ENCODE results near the gene CRKL.

The CRKL gene

DNA sequence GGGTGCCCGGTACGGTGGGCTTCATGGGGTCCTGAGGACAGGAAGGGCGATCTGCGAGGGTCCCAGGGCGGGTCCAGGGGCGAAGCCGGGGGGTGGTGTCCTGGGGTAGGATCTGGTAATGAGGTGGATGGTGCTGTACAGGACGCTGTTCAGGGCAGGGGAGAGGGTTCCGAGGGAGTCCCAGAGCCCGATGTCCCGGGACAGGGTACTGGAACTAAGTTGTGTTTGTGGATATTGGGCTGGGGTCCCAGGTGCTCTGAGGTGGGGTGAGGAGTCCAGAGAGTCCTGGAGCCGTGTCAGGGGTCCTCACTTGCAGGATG, 65.3 kb downstream of the CRKL start:
- no peak overlapping the region for H3K27ac ChIP-seq (ENCODE audit: insufficient read depth, low read depth, low read length, poor library complexity, severe bottlenecking)

DNA sequence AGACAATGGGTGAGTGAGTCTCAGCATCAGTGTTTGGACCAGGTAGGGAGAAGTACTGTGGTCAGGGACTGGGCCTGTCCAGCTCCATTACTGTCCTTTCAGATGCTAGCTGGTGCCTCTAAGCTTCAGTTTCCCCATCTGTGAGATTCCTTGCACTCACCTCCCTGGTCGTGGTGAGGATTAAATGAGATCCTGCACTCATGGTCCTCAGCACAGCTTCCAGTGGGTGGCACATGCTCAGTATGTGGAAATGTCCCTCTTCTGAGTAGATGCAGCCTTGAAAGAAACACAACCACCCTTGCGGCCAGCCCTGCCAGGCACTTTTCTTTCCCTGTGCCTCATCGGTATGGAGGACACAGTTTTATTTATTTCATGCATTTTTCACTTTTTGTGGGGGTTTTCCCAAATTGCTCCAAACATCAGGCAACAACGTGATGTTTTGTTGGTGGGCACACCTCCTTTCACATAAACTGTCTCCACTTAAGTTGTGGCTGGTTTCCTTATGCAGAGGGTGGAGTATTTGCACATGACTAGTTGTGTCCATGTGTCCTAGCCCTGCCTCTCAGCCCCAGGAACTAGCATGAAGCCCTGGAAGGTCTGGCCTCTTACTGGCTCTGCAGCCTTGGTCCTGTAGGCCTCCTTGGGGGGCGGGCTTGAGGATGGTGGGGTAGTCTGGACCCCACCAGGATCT, 66.0 kb downstream of the CRKL start:
- Histone ChIP-seq H3K4me3 (ENCODE audit: insufficient read depth, low read depth, low read length) (peak overlapping the region; percentile 82), H3K27ac (ENCODE audit: insufficient read depth, low read depth, low read length, poor library complexity, severe bottlenecking) (no peak overlapping the region), H3K36me3 (ENCODE audit: control insufficient read depth, insufficient read depth, low read length) (peaks cover 21% of the 10 kb centered on the region), H3K4me1 (ENCODE audit: control insufficient read depth, insufficient read depth, low read length) (peaks cover 22% of the 10 kb centered on the region), H3K27me3 (ENCODE audit: control insufficient read depth, insufficient read depth, low read length, poor library complexity, severe bottlenecking) (no peaks in the 10 kb centered on the region), H3K9me3 (ENCODE audit: control insufficient read depth, low read length) (no peaks in the 10 kb centered on the region)
- WGBS, 2 experiments: 92 to 96% methylated on average over 5 of the region's 5 CpGs

More for the DNA sequence above, 65.3 kb downstream of the CRKL start:
- Histone ChIP-seq H3K27me3 (ENCODE audit: control insufficient read depth, insufficient read depth, low read length, poor library complexity, severe bottlenecking) (no peaks in the 10 kb centered on the region), H3K9me3 (ENCODE audit: control insufficient read depth, low read length) (no peaks in the 10 kb centered on the region), H3K4me1 (ENCODE audit: control insufficient read depth, insufficient read depth, low read length) (peaks cover 22% of the 10 kb centered on the region), H3K4me3 (ENCODE audit: insufficient read depth, low read depth, low read length) (peak overlapping the region; percentile 82), H3K36me3 (ENCODE audit: control insufficient read depth, insufficient read depth, low read length) (peaks cover 21% of the 10 kb centered on the region)
- WGBS, 2 experiments: 5 to 7% methylated on average over 12 of the region's 12 CpGs

DNA sequence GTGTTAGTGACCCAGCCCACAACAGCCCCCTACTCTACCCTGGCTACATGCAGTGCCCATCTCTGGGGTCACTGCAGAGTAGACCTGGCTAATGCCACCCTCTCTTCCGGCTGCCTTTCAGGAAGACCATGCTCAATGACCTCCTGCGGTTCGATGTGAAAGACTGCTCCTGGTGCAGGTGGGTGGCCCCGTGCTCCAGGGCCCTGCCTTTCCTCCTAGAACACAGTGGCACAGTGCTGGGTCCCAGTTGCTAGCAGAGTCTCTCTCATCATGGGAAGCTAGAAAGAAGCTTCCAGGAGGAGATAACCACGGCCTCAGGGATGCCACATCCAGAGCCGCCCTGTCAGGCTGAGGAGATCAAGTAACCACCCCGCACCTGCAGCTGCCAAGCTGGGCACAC, 68.5 kb downstream of the CRKL start:
- H3K27ac ChIP-seq (ENCODE audit: insufficient read depth, low read depth, low read length, poor library complexity, severe bottlenecking): no peak overlapping the region

DNA sequence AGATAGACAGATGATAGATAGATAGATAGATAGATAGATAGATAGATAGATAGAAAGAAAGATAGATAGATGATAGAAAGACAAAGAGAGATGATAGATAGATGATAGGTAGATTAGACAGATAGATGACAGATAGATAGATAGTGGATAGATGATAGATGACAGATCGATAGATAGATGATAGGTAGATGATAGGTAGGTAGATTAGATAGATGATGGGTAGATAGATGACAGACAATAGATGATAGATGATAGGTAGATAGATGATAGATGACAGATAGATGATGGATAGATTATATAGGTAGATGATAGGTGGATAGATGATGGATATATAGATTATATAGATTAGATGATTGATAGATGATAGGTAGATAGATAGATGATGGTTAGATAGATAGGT, 69.2 kb downstream of the CRKL start:
- peaks cover 16% of the 10 kb centered on the region for H3K36me3 ChIP-seq (ENCODE audit: control insufficient read depth, insufficient read depth, low read length)
- H3K4me1 ChIP-seq (ENCODE audit: control insufficient read depth, insufficient read depth, low read length): peaks cover 11% of the 10 kb centered on the region
- H3K4me3 ChIP-seq (ENCODE audit: insufficient read depth, low read depth, low read length): no peak overlapping the region
- 90 to 95% methylated on average over 1 of the region's 1 CpG for WGBS, 2 experiments
- H3K27ac ChIP-seq (ENCODE audit: insufficient read depth, low read depth, low read length, poor library complexity, severe bottlenecking): no peak overlapping the region
- H3K9me3 ChIP-seq (ENCODE audit: control insufficient read depth, low read length): no peaks in the 10 kb centered on the region
- no peaks in the 10 kb centered on the region for H3K27me3 ChIP-seq (ENCODE audit: control insufficient read depth, insufficient read depth, low read length, poor library complexity, severe bottlenecking)

More for the DNA sequence above, 68.5 kb downstream of the CRKL start:
- Histone ChIP-seq H3K4me1 (ENCODE audit: control insufficient read depth, insufficient read depth, low read length) (peaks cover 15% of the 10 kb centered on the region), H3K9me3 (ENCODE audit: control insufficient read depth, low read length) (no peaks in the 10 kb centered on the region), H3K27me3 (ENCODE audit: control insufficient read depth, insufficient read depth, low read length, poor library complexity, severe bottlenecking) (no peaks in the 10 kb centered on the region), H3K4me3 (ENCODE audit: insufficient read depth, low read depth, low read length) (no peak overlapping the region), H3K36me3 (ENCODE audit: control insufficient read depth, insufficient read depth, low read length) (peaks cover 16% of the 10 kb centered on the region)
- 94 to 95% methylated on average over 7 of the region's 7 CpGs for WGBS, 2 experiments

DNA sequence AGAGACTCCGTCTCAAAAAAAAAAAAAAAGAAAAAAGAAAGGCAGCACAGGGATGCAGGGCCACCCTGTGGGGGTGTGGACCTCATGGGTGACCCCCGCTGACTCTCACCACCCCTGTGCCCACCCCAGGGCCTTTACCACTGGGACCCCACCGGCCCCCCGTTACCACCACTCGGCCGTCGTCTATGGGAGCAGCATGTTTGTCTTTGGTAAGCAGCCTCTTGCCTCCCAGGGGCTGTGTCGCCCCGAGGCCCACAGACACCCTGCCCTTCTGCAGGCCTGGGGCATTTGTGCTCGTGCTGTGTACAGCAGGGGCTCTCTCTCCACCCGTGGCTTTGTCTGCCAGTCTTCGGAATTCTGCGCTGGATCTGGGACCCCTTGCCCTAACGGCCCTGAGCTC, 70.2 kb downstream of the CRKL start:
- H3K36me3 ChIP-seq (ENCODE audit: control insufficient read depth, insufficient read depth, low read length): peaks cover 16% of the 10 kb centered on the region
- no peak overlapping the region for H3K27ac ChIP-seq (ENCODE audit: insufficient read depth, low read depth, low read length, poor library complexity, severe bottlenecking)
- 94 to 95% methylated on average over 14 of the region's 14 CpGs for WGBS, 2 experiments
- H3K4me3 ChIP-seq (ENCODE audit: insufficient read depth, low read depth, low read length): no peak overlapping the region
- peaks cover 8% of the 10 kb centered on the region for H3K4me1 ChIP-seq (ENCODE audit: control insufficient read depth, insufficient read depth, low read length)
- H3K27me3 ChIP-seq (ENCODE audit: control insufficient read depth, insufficient read depth, low read length, poor library complexity, severe bottlenecking): no peaks in the 10 kb centered on the region
- H3K9me3 ChIP-seq (ENCODE audit: control insufficient read depth, low read length): no peaks in the 10 kb centered on the region

DNA sequence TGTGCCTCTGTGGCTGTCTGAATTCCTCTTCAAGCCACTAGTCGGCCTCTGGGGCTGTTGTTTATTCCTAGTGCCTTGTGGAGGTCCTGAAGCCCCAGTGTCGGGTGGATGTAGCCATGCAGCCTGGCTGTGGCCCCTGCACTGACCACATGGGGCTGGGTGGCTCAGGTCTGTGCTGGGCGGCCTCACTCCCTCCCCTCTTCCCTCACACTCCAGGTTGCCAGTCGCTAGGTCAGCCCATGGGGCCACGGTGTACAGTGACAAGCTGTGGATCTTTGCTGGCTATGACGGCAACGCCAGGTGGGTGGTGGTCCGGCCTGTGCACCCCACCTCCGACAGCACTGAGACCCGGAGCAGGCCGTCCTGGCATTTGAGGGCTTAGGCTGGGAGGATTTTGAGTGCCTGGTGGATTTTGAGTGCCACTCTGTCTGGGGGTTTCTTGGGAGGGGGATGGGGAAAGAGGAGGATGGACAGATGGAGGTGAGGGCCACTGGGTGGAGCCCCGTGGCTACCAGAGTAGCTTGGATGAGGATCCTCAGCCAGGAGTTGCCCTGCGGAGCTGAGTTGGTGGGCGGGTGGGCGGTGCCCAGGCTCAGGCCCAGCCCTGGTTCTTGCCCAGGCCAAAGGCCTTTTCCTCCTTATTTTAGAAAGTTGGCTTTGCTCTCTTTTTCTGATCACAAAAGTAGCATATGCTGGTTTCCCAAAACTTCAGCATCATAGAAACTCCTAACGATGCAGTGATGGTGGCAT, 71.5 kb downstream of the CRKL start:
- WGBS, 2 experiments: 92 to 93% methylated on average over 16 of the region's 16 CpGs
- no peak overlapping the region for H3K4me3 ChIP-seq (ENCODE audit: insufficient read depth, low read depth, low read length)
- H3K36me3 ChIP-seq (ENCODE audit: control insufficient read depth, insufficient read depth, low read length): peaks cover 16% of the 10 kb centered on the region

GRCh38 chr22:20989323-20990138, 72.3 kb downstream of the CRKL start:
- H3K27ac ChIP-seq (ENCODE audit: insufficient read depth, low read depth, low read length, poor library complexity, severe bottlenecking): no peak overlapping the region
- peaks cover 16% of the 10 kb centered on the region for H3K36me3 ChIP-seq (ENCODE audit: control insufficient read depth, insufficient read depth, low read length)

More for the DNA sequence above, 71.5 kb downstream of the CRKL start:
- Histone ChIP-seq H3K27me3 (ENCODE audit: control insufficient read depth, insufficient read depth, low read length, poor library complexity, severe bottlenecking) (no peaks in the 10 kb centered on the region), H3K4me1 (ENCODE audit: control insufficient read depth, insufficient read depth, low read length) (no peaks in the 10 kb centered on the region), H3K9me3 (ENCODE audit: control insufficient read depth, low read length) (no peaks in the 10 kb centered on the region), H3K27ac (ENCODE audit: insufficient read depth, low read depth, low read length, poor library complexity, severe bottlenecking) (no peak overlapping the region)

DNA sequence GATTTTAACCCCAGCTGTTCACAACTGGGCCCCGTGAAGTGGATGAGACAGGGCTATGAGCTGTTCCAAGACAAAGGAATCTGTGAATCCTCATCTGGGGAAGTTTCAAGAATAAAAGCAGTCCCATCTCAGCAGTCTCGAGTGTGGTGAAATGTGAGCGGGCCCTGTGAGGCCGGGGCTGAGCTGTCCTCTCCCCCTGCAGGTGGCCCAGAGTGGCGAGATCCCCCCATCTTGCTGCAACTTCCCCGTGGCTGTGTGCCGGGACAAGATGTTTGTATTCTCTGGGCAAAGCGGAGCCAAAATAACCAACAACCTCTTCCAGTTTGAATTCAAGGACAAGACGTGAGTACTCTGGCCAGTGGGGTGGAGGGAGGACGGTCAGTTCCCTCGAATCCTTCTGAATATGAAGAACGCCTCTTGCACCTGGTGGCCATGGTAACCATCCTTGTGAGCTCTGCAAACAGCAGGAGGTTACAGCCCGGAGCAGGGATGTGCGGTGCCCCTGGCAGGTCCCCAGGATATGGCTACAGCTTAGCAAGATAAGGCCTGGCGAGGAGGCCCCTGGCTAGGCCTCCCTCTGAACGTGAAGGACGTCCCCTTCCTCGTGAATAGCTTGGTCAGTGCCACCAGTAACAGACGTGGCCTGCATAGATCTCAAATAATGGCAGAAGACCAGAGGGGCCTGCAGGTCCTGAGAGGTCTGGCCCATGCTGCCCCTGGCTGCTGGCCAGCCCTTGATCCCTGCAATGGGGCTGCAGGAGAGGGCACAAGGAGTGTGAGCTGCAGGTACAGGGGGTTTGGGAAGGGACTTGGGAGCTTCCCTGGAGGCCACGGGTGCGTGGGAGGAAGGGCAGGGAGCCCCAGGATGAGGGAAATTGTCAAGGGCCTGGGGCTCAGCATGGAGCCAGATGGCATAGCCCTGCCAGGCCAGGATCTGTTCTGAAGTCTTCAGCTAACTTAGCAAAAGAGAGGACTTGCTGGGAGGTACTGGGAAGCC, 73.3 kb downstream of the CRKL start:
- 90 to 91% methylated on average over 21 of the region's 21 CpGs for WGBS, 2 experiments
- Histone ChIP-seq H3K4me3 (ENCODE audit: insufficient read depth, low read depth, low read length) (no peak overlapping the region), H3K36me3 (ENCODE audit: control insufficient read depth, insufficient read depth, low read length) (peaks cover 14% of the 10 kb centered on the region), H3K27me3 (ENCODE audit: control insufficient read depth, insufficient read depth, low read length, poor library complexity, severe bottlenecking) (no peaks in the 10 kb centered on the region), H3K9me3 (ENCODE audit: control insufficient read depth, low read length) (no peaks in the 10 kb centered on the region), H3K27ac (ENCODE audit: insufficient read depth, low read depth, low read length, poor library complexity, severe bottlenecking) (no peak overlapping the region), H3K4me1 (ENCODE audit: control insufficient read depth, insufficient read depth, low read length) (no peaks in the 10 kb centered on the region)

More at GRCh38 chr22:20989323-20990138, 72.3 kb downstream of the CRKL start:
- H3K27me3 ChIP-seq (ENCODE audit: control insufficient read depth, insufficient read depth, low read length, poor library complexity, severe bottlenecking): no peaks in the 10 kb centered on the region
- no peaks in the 10 kb centered on the region for H3K4me1 ChIP-seq (ENCODE audit: control insufficient read depth, insufficient read depth, low read length)
- WGBS, 2 experiments: 79 to 80% methylated on average over 17 of the region's 17 CpGs
- H3K4me3 ChIP-seq (ENCODE audit: insufficient read depth, low read depth, low read length): no peak overlapping the region
- no peaks in the 10 kb centered on the region for H3K9me3 ChIP-seq (ENCODE audit: control insufficient read depth, low read length)

DNA sequence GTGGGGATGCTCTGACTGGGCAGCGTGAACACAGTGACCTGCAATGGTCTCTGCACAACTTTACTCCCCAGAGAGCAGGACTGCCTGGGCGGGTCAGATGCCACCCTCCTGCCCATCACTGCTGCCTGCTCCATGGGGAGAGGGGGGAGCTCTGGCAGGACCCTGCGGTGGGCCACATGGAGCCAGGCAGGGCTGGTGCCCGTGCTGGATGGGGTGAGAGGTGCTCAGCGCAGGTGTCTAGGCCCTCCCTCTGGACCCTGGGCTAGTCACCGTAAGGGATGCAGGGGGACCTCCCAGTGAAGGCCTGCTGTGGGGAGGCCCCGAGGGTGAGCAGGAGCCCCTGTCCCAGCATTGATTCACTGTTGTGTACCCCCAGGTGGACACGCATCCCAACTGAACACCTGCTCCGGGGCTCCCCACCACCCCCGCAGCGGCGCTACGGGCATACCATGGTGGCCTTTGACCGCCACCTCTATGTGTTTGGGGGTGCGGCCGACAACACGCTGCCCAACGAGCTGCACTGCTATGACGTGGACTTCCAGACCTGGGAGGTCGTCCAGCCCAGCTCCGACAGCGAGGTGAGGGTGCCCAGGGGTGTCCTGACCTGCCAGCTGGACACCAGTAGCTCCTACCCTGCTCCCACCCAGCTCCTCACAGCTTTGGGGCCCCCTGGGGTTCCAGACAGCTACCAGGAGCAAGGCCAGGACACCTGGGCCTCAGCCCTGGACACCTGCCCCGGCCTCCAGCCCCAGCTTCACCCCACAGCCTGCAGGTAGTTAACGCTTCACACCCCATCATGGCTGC, 74.2 kb downstream of the CRKL start:
- Histone ChIP-seq H3K4me1 (ENCODE audit: control insufficient read depth, insufficient read depth, low read length) (no peaks in the 10 kb centered on the region), H3K9me3 (ENCODE audit: control insufficient read depth, low read length) (no peaks in the 10 kb centered on the region), H3K27me3 (ENCODE audit: control insufficient read depth, insufficient read depth, low read length, poor library complexity, severe bottlenecking) (no peaks in the 10 kb centered on the region), H3K36me3 (ENCODE audit: control insufficient read depth, insufficient read depth, low read length) (peaks cover 5% of the 10 kb centered on the region), H3K4me3 (ENCODE audit: insufficient read depth, low read depth, low read length) (no peak overlapping the region), H3K27ac (ENCODE audit: insufficient read depth, low read depth, low read length, poor library complexity, severe bottlenecking) (no peak overlapping the region)
- WGBS, 2 experiments: 93 to 94% methylated on average over 24 of the region's 24 CpGs

Data from ectodermal cell (in vitro differentiated cells).